Measurements from ENCODE around the gene DNAJB6. TPM values are rescaled to one million over a fixed set of nuclear protein-coding genes. Genes with fewer than 3 reads are reported as not detected.
"Not testable (repeated sequence)": the region's sequence is repeated elsewhere in the genome, so short reads cannot be mapped to it uniquely, and the experiment has no call there.

Gene DNAJB6
- total RNA-seq, 1 donor from 2014 or later, result 97.2 TPM

- Mint-ChIP-seq H3K27ac (no peak overlapping the region), H3K4me3 (no peak overlapping the region), H3K9me3 (no peaks in the 10 kb centered on the region), H3K27me3 (no peaks in the 10 kb centered on the region), H3K36me3 (no peaks in the 10 kb centered on the region), H3K4me1 (ENCODE audit: unreplicated experiment) (no peaks in the 10 kb centered on the region)
- TF ChIP-seq CTCF (conservative IDR thresholded peaks at IDR 0.05), result no peak
- DNase-seq (ENCODE audit: extremely low spot score, unreplicated experiment), result no peak
Observed at GRCh38 chr7:157323401-157323800, 13.4 kb upstream of the DNAJB6 start.

DNA sequence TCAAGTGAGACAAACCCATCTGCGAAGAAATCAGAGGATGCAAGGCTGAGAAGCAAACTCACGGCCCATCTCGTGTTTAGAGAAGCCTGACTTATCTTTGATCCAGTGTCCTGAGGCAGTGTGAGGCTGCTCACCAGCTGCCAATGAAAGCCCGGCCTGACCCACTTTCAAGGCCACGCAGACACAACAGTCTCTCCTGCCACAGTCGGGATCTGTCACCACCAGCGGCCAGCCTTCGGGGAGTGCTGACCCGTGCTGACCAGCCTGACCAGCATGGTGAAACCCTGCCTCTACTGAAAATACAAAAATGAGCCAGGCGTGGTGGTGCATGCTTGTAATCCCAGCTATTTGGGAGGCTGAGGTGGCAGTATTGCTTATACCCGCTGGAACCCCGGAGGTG, 7.4 kb upstream of the DNAJB6 start:
- peaks cover 10% of the 10 kb centered on the region for H3K27me3 Mint-ChIP-seq
- no peak overlapping the region for H3K4me3 Mint-ChIP-seq
- no peak for DNase-seq (ENCODE audit: extremely low spot score, unreplicated experiment)
- H3K36me3 Mint-ChIP-seq, result no peaks in the 10 kb centered on the region
- no peak overlapping the region for H3K27ac Mint-ChIP-seq
- H3K9me3 Mint-ChIP-seq, result no peaks in the 10 kb centered on the region
- no peak for TF ChIP-seq CTCF (conservative IDR thresholded peaks at IDR 0.05)
- no peaks in the 10 kb centered on the region for H3K4me1 Mint-ChIP-seq (ENCODE audit: unreplicated experiment)

DNA sequence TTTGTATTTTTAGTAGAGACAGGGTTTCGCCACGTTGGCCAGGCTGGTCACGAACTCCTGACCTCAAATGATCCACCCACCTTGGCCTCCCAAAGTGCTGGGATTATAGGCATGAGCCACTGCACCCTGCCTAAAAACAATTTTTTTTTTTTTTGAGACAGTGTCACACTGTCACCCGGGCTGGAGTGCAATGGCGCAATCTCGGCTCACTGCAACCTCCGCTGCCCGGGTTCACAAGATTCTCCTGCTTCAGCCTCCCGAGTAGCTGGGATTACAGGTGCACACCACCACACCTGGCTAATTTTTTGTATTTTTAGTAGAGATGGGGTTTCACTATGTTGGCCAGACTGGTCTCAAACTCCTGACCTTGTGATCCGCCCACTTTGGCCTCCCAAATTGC, 6.2 kb upstream of the DNAJB6 start:
- H3K4me3 Mint-ChIP-seq; DNase-seq (ENCODE audit: extremely low spot score, unreplicated experiment); H3K27ac Mint-ChIP-seq; H3K9me3 Mint-ChIP-seq; H3K4me1 Mint-ChIP-seq (ENCODE audit: unreplicated experiment); H3K36me3 Mint-ChIP-seq: not testable (repeated sequence)
- H3K27me3 Mint-ChIP-seq, result peaks cover 10% of the 10 kb centered on the region

DNA sequence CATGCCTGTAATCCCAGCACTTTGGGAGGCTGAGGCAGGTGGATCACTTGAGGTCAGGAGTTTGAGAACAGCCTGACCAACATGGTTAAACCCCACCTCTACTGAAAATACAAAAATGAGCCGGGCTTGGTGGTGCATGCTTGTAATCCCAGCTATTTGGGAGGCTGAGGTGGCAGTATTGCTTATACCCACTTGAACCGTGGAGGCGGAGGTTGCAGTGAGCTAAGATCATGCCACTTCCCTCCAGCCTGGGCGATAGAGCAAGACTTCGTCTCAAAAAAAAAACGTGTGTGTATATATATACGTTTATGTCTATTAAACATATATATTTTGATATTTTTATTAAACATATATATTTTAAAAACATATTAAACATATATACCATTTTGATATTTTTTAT, 5.8 kb upstream of the DNAJB6 start:
- not testable (repeated sequence) for H3K27ac Mint-ChIP-seq, H3K4me3 Mint-ChIP-seq

GRCh38 chr7:157335236-157335635, 1.6 kb upstream of the DNAJB6 start:
- peaks cover 18% of the 10 kb centered on the region for H3K4me1 Mint-ChIP-seq (ENCODE audit: unreplicated experiment)
- peaks cover 3% of the 10 kb centered on the region for H3K9me3 Mint-ChIP-seq
- H3K27me3 Mint-ChIP-seq, result peaks cover 8% of the 10 kb centered on the region
- TF ChIP-seq CTCF (conservative IDR thresholded peaks at IDR 0.05), result no peak
- no peak for DNase-seq (ENCODE audit: extremely low spot score, unreplicated experiment)
- peak overlapping the region; percentile 97 for H3K27ac Mint-ChIP-seq
- peaks cover 16% of the 10 kb centered on the region for H3K36me3 Mint-ChIP-seq
- peak overlapping the region; percentile 96 for H3K4me3 Mint-ChIP-seq

More for the DNA sequence above, 5.8 kb upstream of the DNAJB6 start:
- H3K4me1 Mint-ChIP-seq (ENCODE audit: unreplicated experiment); H3K36me3 Mint-ChIP-seq; DNase-seq (ENCODE audit: extremely low spot score, unreplicated experiment); H3K9me3 Mint-ChIP-seq: not testable (repeated sequence)
- peaks cover 10% of the 10 kb centered on the region for H3K27me3 Mint-ChIP-seq

DNA sequence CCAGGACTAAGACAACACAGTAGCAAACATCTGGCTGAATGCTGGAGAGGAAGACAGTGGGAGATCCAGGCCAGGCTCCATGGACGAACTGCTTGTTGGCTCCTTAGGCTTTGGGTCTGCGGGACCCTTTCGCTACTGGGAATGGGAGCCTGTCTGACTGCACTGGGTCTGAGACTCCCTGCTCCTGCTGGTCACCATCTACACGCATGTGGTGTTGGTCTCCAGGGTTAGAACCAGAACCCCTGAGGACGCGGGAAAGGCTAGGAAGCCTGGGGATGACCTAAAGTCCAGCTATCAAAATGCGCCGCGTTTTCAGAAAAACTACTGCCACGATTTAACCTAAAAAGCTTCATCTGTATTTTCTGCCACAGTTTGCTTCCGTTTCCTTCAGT, 817 bp upstream of the DNAJB6 start:
- Mint-ChIP-seq H3K27me3 (peaks cover 8% of the 10 kb centered on the region), H3K36me3 (peaks cover 18% of the 10 kb centered on the region), H3K9me3 (peaks cover 3% of the 10 kb centered on the region), H3K27ac (peak overlapping the region; percentile 97), H3K4me3 (peak overlapping the region; percentile 96), H3K4me1 (ENCODE audit: unreplicated experiment) (peaks cover 20% of the 10 kb centered on the region)
- TF ChIP-seq CTCF (conservative IDR thresholded peaks at IDR 0.05), result no peak
- DNase-seq (ENCODE audit: extremely low spot score, unreplicated experiment), result no peak
